ENCODE results near the gene DONSON. TPM values are rescaled to one million over a fixed set of nuclear protein-coding genes. Genes with fewer than 3 reads are reported as not detected.
A peak's percentile ranks its signal among the peaks of the same experiment; 100 is the strongest.

Gene DONSON
- total and polyA plus RNA-seq, 4 donors: 5.3 to 11.6 (median 8.0) TPM

GRCh38 chr21:33543505-33544129 lies 44.9 kb downstream of the DONSON start:
- 0 to 1% methylated on average over 26 of the region's 26 CpGs for WGBS, 2 donors

DNA sequence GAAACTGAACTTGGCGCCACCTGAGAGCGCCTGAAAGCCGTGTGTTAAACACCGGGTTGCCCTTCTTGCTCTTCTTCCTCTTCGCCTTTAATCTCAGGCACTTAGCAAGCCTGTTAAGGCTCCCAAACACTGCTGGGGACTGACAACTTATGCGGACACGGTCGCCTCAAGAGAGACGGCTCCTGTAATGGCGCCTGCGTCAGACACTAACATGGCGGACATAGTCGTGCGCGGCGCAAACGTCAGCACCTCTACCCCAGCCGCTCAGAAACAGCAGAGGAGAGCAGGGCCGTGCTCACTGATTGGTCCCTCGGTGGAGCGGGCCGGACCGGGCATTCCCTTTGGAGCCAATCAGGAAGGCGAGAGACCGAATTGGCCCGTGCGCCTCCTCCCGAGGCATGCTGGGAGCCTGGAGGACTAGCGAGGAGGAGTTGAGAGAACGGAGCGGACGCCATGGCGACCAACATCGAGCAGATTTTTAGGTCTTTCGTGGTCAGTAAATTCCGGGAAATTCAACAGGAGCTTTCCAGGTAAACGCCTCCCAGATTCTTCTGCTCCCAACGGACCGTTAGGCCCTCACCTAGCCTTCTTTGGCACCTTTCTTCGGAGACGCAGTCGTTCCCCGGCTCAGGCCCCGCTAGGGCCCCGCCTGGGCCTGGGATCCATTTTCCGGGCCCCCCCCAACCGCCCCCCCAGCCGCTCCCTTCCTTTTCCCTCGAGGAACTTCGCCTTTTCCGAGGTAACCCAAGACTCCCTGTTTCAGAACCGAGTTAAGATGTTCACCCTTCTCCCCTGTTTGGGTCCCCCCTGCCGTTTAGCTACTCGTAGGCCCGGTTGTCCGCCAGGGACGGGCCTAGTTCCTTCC lies 45.6 kb downstream of the DONSON start, which contains the start of gene SON:
Gene SON, plus strand, starts transcription at position 399 of the 865 bp plus-strand sequence. Its CDS starts 55 bp downstream, at position 454.
- no peaks in the 10 kb centered on the region for H3K27me3 ChIP-seq (ENCODE audit: control insufficient read depth in 3 of 3, insufficient read depth in 3 of 3, low read length in 2 of 3)
- no peaks in the 10 kb centered on the region for H3K9me3 ChIP-seq (ENCODE audit: control insufficient read depth in 4 of 4, insufficient read depth in 3 of 4, low read length in 3 of 4)
- peak within 1 kb of the TSS; percentile 97 to 99 for H3K27ac ChIP-seq (ENCODE audit: low read depth in 1 of 2, low read length in 1 of 2)
- TF ChIP-seq CTCF (IDR thresholded peaks at IDR 0.05; ENCODE audit: control extremely low read depth, extremely low read depth): no peak
- H3K4me3 ChIP-seq: peak within 1 kb of the TSS; percentile 96
- H3K36me3 ChIP-seq (ENCODE audit: control insufficient read depth in 4 of 4, insufficient read depth in 4 of 4, low read length in 4 of 4): peaks cover 0 to 17% (median 3%) of the 10 kb centered on the region in 4 donors
- ATAC-seq (ENCODE audit: insufficient read depth, low FRiP score): peak; percentile 95
- 0 to 1% methylated on average over 56 of the region's 57 CpGs for WGBS, 2 donors
- H3K4me1 ChIP-seq (ENCODE audit: control insufficient read depth in 5 of 5, insufficient read depth in 5 of 5, low read length in 5 of 5): peaks cover 0 to 24% (median 6%) of the 10 kb centered on the region in 5 donors
- H3K9ac ChIP-seq (ENCODE audit: insufficient read depth in 1 of 2, low read length in 2 of 2): peak within 1 kb of the TSS; percentile 98 to 100
- DNase-seq: peak; percentile 99

More at GRCh38 chr21:33543505-33544129, 44.9 kb downstream of the DONSON start:
- DNase-seq (peak in 1 of 3 donors; percentile 77), ATAC-seq (ENCODE audit: insufficient read depth, low FRiP score) (peak; percentile 38)
- peaks cover 0 to 19% (median 5%) of the 10 kb centered on the region in 4 donors for H3K36me3 ChIP-seq (ENCODE audit: control insufficient read depth in 4 of 4, insufficient read depth in 4 of 4, low read length in 4 of 4)
- peak overlapping the region; percentile 93 to 97 for H3K9ac ChIP-seq (ENCODE audit: insufficient read depth in 1 of 2, low read length in 2 of 2)
- H3K9me3 ChIP-seq (ENCODE audit: control insufficient read depth in 4 of 4, insufficient read depth in 3 of 4, low read length in 3 of 4): no peaks in the 10 kb centered on the region
- peak overlapping the region; percentile 76 to 97 for H3K27ac ChIP-seq (ENCODE audit: low read depth in 1 of 2, low read length in 1 of 2)
- no peak for TF ChIP-seq CTCF (IDR thresholded peaks at IDR 0.05; ENCODE audit: control extremely low read depth, extremely low read depth)
- peak overlapping the region; percentile 96 for H3K4me3 ChIP-seq
- peaks cover 0 to 24% (median 6%) of the 10 kb centered on the region in 5 donors for H3K4me1 ChIP-seq (ENCODE audit: control insufficient read depth in 5 of 5, insufficient read depth in 5 of 5, low read length in 5 of 5)
- no peaks in the 10 kb centered on the region for H3K27me3 ChIP-seq (ENCODE audit: control insufficient read depth in 3 of 3, insufficient read depth in 3 of 3, low read length in 2 of 3)

- 0 to 1% methylated on average over 56 of the region's 56 CpGs for WGBS, 2 donors
- DNase-seq: peak; percentile 86 to 87 (median 87)
- TF ChIP-seq CTCF (IDR thresholded peaks at IDR 0.05; ENCODE audit: control extremely low read depth, extremely low read depth): no peak
Measured at GRCh38 chr21:33541756-33542639, 46.5 kb downstream of the DONSON start, which contains the start of gene GART. GART (minus strand) TSS chr21:33542117; CDS start chr21:33539315, 2,802 bp downstream.

More at GRCh38 chr21:33541756-33542639, 46.5 kb downstream of the DONSON start, which contains the start of gene GART:
- peak; percentile 81 for ATAC-seq (ENCODE audit: insufficient read depth, low FRiP score)
- H3K4me1 ChIP-seq (ENCODE audit: control insufficient read depth in 5 of 5, insufficient read depth in 5 of 5, low read length in 5 of 5): peaks cover 0 to 24% (median 6%) of the 10 kb centered on the region in 5 donors
- H3K9ac ChIP-seq (ENCODE audit: insufficient read depth in 1 of 2, low read length in 2 of 2): peak within 1 kb of the TSS; percentile 98 to 100
- no peaks in the 10 kb centered on the region for H3K9me3 ChIP-seq (ENCODE audit: control insufficient read depth in 4 of 4, insufficient read depth in 3 of 4, low read length in 3 of 4)
- no peaks in the 10 kb centered on the region for H3K27me3 ChIP-seq (ENCODE audit: control insufficient read depth in 3 of 3, insufficient read depth in 3 of 3, low read length in 2 of 3)
- H3K36me3 ChIP-seq (ENCODE audit: control insufficient read depth in 4 of 4, insufficient read depth in 4 of 4, low read length in 4 of 4): peaks cover under 1 to 21% (median 5%) of the 10 kb centered on the region in 4 donors
- peak within 1 kb of the TSS; percentile 96 for H3K4me3 ChIP-seq
- H3K27ac ChIP-seq (ENCODE audit: low read depth in 1 of 2, low read length in 1 of 2): peak within 1 kb of the TSS; percentile 97 to 99
